GM21723 (cell line): Measurements from ENCODE around the gene LHCGR.
"Not testable (repeated sequence)": the region's sequence is repeated elsewhere in the genome, so short reads cannot be mapped to it uniquely, and the experiment has no call there.

Source experiments
- ATAC-seq: cut with Tn5 transposase; IDR thresholded peaks from one replicate; pipeline ENCODE4 v1.9.1; 2021; ENCODE audit warnings: mild to moderate bottlenecking, moderate library complexity; ENCODE audit not compliant: unreplicated experiment

LHCGR gene

DNA sequence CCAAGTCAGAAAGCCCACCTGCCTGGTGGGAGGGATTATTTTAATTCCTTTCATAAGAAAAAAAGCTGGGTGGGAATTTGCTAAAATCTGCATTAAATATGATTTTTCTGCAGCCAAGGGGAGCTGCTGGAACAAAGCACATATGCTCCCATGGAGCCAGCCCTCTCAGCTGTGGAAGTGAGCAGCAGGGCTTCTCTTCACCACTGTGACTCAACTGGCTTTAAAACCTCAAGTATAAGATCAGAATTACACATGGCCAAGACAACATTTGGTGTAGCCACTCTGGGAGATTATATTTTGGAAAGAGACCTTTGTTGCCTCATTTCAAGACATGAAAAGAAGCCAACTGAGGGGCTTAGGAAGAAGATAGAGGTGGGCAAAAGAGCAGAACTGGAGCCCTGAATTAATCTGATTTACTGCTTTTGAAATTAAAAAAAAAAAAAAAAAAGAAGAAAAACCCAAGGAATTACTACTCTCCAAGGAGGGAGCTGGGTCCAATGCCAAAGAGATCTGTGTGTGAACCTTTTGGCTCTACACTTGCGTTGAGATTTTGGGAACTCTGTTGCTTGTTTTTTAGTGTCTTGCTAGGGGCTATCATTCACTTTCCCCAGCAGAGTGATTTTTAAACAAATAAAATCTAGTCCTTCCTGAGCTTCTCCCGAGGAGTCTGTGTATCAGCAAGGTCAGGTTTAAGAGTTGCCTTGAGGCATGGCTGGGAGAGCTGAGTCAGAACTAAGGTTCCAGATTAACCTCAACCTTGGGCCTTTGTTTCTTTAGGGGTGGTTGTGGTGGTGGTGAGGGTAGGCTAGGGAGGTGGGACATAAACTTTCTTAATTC is 6.0 kb downstream of the LHCGR start:
- peak; percentile 66 for ATAC-seq

DNA sequence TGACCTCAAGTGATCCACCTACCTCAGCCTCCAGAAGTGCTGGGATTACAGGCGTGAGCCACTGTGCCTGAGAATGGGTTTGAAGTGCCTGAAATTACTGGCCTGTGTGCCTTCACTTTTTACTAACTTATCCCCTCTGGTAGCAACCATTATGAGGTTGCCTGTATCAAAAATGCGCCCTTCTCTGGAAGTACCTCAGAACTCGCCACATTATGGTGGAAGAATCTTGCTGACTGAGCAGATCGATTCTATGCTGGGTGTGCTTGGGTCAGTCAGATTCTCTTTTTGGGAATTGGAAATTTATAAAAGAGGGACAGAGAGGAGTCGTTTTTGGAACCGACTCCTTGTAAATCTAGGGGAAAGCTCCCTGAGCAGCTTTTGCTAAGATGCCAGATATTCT is 8.2 kb downstream of the LHCGR start:
- no peak for ATAC-seq

DNA sequence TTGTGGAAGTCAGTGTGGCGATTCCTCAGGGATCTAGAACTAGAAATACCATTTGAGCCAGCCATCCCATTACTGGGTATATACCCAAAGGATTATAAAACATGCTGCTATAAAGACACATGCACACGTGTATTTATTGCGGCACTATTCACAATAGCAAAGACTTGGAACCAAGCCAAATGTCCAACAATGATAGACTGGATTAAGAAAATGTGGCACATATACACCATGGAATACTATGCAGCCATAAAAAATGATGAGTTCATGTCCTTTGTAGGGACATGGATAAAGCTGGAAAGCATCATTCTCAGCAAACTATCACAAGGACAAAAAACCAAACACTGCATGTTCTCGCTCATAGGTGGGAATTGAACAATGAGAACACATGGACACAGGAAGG is 16.3 kb downstream of the LHCGR start:
- not testable (repeated sequence) for ATAC-seq

DNA sequence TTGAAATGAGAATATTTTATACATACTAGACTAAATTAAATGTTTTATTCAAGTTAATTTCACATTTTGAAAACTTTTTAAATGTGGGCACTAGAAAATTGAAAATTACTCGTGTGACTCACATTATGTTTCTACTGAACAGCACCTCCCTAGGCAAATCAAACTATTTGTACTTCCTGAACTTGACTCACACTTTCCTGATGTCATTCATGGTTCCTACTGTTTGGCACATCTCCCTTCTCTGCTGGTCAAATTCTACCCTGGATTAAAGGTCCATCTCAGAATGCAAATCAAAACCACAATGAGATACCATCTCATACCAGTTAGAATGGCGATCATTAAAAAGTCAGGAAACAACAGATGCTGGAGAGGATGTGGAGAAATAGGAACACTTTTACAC is 16.7 kb downstream of the LHCGR start:
- ATAC-seq = no peak

DNA sequence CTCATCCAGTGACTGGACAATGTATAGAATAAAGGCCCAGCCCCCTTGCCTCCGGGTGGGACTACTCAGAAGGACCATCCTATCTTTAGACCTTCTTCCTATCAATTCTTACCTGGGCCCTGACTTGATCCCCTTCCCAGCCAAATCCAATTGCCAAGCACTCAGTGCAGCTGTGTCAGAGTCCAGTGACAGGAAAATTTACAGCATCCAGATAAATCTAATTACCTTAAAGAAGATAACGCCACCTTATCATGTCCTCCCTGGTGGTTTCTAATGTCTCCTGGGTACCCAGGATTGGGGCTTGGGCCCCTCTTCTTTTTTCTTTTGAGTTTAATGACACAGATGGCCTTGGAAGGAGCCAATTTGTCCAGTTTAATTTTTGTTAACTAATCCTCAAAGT is 19.3 kb downstream of the LHCGR start:
- ATAC-seq = no peak

DNA sequence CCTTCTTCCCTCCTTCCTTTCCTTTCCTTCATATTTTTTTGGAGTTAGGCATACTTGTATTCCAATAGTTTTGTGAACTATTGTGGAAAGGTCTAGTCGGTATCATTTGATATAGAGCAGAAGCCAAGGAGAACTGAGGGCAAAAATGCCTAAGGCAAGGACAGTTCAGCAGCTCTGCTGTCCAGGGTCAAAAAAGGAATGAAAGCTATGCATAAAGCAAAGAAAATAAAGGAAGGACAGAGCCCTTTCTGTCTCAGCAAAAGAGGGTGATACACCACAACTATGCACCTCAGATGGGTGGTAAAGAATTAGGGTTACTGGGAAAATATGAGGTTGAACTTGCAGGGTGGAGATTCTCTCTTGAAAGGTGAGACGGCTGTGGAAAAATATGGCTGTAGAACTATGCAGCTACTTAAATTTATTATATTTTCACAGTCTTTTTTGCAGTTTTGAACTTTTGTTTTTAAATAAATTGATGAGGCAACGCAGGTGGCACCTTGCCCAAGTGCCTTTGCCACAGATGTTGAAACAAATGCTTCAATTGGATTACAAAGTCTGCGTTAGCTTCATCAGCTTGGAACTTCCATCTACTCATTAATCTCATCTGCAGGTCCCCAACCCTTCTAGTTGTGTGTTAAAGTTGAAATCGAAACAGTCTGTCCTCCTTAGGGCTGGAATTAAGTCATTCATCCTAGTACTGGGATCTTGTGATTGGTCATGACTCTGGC is 20.8 kb downstream of the LHCGR start:
- no peak for ATAC-seq

DNA sequence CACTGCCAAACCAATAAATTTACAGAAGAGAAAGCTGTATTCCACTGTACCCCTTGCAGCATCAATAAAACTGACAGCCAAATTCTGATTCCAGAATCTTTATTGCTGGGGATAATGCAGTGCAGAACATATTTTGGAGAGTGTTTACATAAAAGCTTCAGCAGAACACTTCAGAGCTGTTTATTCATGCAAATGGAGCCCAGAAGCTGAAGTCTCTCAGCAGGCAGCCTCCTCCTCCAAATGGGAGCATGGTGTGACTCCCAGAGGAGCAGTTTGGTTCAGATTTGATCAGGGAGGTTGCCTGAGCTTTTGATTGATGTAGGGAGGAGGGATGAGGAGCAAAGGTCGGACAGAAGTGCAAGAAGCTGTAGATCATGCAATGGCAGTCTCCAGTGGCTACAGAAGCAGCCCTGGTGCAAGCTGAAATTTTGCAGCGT is 22.4 kb downstream of the LHCGR start:
- ATAC-seq = no peak

DNA sequence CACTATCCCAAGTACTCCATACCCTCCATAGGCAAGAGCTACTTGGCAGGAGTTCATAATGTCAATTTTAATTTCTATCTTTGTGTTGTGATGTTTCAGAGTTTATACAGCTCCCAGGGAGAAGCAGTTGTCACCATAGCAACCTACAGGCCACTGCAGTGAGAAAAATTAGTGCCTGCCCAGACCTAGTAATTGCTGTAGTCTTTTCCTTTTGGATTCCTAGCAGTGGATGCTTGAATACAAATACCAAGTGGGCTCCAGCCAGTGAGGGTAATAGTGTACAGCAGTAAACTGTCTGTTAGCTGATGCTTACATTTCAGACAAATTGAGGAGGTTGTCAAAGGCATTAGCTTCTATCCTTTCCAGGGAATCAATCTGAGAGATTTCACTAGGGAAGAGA is 26.7 kb downstream of the LHCGR start:
- ATAC-seq = no peak

DNA sequence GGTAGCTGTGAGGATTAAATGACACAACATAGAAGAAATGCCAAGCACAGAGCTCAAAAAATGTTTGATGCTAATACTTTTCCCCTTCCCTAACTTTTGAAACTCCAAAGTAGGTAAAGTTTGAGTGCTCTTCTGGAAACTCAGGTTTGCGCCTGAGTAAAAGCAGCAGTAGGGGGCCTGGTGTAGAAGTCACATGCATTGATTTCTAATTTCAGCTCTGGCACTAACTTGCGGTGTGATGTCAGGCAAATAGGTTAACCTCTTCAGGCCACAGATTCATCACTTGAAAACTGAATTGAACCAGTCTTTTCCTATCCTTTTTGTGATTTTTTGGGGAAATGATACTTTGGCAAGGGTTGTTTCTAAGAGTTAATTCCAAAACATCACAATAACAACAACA is 27.2 kb downstream of the LHCGR start:
- ATAC-seq = no peak

DNA sequence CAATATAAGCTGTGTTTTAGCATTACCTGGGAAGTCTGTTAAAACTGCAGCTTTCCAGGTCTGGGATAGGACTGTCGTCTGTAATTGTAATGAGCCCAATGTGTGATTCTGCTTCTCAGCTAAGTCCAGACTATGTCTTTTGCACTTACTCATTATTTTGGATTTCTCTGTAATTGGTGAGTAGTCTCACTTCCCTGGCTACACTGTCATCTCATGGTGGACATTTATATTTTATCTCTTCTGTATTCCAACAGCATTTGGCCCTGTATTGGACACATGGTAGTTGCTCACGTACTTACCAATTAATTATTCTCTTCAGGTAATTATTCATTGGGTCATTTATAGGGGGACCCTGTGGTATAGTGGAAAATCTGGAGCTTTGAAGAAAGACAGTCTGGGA is 28.0 kb downstream of the LHCGR start:
- no peak for ATAC-seq

DNA sequence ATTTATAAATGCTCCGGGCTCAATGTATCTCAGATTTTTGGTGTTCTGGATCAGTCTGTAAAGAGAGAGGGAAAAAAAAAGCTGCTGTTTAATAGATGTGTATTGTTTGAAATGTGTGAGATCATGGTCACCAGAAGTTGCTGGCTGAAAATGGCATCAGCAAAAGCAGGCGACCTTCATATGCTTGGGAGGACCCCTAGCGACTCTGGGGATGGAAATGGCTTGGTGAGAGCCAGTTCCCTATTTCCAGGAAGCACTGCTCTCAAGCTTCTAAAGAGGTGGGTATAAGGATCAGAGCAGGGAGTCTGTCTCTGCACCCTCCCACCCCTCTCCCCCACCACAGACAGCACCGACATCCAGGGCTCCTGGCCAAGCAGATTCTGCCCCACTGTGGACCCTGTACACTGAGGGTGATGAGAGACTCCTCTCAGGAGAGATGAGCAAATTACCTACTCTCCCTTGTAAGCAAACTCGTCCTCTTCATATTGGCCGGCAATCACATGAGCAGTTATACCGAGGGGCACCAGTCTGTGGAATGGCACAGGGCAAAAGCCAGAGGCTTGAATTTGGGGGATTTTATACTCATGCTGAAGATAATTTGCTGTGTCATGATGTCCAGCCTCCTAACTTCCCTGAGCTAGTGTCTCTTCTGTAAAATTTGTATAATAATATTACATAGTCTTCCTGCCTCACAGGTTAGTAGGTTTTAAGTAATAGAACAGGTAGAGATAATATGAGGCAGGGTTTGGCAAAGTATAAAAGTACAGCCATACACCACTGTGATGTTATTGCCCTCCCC is 29.6 kb downstream of the LHCGR start:
- no peak for ATAC-seq

DNA sequence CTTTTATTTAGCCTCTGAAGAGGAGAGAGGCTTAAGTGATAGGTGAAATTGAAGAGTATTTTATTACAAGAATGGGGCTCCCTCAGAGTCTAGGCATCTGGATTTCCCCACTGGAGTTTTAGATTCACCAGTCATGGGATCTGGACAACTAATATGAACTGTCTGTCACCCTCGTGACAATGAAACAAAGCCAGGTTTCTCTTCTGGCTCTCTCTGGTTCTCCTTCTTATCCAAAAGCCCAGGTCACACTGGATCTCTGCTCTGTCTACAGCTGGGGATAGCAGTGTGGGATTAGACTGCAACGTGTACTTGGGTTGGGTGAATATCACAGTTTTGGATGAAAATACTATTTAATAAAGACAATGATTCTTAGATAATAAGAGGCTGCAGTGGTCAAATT is 31.2 kb downstream of the LHCGR start:
- ATAC-seq = no peak

DNA sequence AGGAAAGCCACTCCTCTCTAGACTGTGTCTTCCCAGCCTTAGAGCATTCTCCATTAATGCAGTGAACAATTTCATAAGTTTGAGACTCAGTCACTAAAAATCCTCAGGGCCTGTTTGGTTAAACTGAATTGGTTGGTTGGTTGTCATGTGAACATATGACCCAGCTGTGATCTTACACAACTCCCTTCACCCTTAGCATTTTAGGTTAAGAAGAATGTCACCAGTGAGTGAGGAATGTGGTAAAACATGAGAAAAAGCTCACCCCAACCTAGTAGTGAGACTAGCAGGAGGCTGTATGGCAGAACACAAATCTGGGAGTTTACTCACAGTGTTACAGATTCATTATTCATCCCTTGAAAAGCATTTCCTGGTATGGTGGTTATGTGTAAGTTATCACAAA is 32.4 kb downstream of the LHCGR start:
- ATAC-seq = no peak

DNA sequence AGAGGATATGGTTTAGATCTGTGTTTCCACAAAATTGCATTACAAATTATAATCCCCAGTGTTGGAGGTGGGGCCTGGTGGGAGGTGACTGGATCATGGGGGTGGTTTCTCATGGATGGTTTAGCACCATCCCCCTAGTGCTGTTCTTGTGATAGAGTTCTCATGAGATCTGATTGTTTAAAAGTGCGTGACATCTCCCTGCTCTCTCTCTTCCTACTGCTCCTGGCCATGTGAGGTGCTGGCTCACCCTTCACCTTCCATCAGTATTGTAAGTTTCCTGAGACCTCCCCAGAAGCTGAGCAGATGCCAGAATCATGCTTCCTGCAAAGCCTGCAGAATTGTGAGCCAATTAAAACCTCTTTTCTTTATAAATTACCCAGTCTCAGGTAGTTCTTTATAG is 33.1 kb downstream of the LHCGR start:
- no peak for ATAC-seq

DNA sequence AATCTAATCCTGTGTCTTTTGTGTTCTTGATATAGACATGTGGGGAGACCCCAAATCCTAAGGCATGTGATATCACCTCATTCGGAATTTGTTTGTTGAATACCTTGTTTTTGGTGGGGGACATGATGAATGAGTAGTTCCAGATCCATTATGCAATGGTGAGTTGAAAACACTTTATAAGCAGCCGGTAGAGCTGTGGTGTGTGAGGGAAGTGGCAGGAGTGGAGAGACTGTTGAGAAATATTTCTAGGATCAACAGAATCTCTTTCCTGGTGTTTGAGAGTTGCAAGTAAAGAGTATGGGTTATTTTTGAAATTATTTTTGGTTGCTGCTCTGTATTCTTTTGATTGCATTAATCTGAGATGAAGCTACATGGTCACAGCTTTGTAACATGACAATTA is 34.4 kb downstream of the LHCGR start:
- no peak for ATAC-seq

DNA sequence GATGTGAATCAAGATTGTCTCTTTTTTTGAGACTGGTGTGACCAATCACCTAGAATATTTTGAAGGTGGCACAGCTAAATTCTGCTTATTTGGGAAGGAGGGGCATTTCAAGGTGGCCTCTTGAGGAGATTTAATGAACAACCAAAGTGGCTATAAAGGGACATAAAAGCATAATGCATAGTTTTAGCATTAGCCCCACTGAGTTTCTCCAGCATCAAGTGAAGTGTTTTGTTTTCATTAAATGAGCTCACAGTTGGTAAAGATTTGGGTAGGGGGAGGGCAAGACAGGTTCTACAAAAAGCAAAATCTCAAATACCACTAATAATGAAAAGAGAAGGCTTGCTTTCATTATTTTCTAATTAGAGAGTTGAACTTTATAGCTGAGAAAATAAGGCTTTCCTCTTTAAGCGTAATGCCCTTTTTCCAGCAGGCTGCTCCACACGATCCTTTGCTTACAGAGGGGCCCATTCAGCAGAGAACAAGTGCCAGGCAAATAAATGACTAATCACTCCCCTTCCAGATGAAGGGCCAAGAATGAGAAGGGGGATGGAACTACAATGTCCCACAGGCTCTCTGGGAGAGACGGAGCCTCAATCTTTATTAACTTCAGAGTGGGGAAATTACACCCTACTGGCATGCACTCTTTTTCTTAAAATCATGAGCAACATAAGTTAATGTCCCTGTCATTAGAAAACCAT is 35.9 kb downstream of the LHCGR start:
- ATAC-seq = no peak

DNA sequence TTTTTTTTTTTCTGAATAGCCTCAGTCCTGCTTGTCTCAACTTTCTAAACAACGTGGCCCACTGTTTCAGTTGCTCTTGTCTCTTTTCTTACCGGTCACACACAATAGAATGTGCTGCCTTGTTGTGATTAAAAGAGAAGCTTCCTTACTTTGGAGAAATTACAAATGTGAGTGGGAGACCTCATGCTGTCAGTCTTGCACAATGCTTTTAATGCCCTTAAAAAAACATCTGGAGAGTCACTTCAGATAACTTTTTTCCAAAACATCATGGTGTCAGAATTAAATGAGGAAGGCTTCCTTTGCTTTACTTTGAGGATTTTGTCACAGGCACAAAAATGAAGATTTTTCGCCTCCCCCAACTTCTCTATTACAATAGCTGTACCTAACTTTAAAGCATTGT is 37.7 kb downstream of the LHCGR start:
- no peak for ATAC-seq

DNA sequence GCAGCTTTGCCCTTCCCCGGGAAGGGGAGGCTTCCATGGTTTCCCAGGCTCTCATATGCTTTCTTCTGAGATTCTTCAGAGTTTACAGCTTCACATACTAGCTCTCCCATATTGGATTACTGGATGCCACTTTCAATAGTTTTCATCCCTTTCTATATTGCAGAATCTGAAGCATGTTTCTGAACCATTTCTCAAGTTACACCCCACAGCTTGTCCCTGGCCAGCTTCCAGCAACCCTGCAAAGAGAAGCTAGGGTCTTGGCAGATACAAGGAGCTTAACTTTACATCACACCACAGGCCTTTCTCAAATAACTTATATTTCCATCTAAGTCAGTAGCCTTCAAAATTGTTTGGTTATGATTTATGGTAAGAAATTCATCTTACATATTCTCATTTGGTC is 39.6 kb downstream of the LHCGR start:
- no peak for ATAC-seq

DNA sequence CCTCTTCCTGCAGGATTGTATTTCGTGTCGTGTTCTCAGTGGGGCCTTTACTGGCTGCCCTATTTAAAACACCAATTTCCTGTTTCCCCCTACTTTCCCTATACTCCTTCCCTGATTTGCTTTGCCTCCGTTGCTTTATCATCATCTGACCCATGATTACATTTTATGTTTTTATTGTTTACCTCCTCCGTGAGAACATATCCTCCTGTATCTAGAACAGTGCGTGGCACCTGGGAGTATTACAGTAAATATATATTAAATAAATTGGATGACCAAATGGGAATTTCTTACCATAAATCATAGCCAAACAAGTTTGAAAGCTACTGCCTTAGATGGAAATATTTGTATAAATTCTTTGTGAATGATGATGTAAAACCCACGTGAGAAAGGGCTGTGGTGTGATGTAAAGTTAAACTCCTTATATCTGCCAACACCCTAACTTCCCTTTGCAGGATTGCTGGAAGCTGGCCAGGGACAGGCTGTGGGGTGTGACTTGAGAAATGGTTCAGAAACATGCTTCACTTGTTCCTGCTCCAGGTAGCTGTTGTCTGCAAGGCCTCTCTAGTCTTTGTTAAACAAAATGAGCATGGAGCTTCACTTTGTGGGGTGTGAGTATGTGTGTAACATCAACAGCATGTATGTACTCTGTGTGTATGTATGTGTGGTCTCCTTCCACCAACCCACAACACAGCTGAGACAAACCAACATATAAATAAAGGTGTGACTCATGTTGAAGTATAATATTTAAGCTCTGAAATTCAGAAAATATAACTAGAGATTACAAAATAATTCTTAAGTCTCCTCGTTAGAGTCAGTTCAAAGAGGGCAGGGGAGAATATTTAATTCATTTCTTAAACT is 40.3 kb downstream of the LHCGR start:
- ATAC-seq = no peak

DNA sequence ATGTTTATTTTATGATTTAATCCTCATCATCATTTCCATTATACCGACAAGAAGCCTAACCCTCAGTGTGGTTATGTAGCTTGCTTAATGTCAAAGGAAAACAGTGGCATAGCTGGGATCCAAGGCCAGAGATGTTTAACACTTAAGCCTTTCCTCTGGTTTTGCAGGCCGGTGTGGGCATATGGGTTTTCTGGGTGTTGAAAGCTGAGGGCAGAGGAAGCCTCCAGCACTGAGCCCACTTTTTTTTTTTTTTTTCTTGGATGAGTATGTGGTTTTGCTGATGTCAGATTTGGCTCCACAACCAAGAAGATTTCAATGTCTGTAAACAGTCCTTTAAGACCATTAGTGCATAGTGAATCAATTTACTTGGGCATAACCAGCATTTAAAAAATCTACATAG is 41.3 kb downstream of the LHCGR start:
- ATAC-seq = no peak
